GM23338 (cell line): ENCODE results near the gene ZSCAN25. TPM values are rescaled to one million over a fixed set of nuclear protein-coding genes. Genes with fewer than 3 reads are reported as not detected.

ENCODE experiments used
- ATAC-seq: fragments of 200-7000 bp; cut with Tn5 transposase; 3 replicates; pipeline ENCODE4 v1.9.1; 2020
- DNase-seq: peaks from one replicate; pipeline ENCODE4 v3.0.0-alpha.2; 2015; ENCODE audit warnings: low spot score
- H2AFZ ChIP-seq: fragments of 200-600 bp; sonication (generic); 2 replicates; pipeline ENCODE4 v1.8.0; 2016; ENCODE audit warnings: antibody characterized with exemption, mild to moderate bottlenecking, moderate library complexity
- H3F3A ChIP-seq: fragments of 200-600 bp; sonication (generic); replicated peaks from 2 replicates; pipeline ENCODE4 v1.8.0; 2017; ENCODE audit warnings: antibody characterized with exemption, mixed run types, low read depth
- H3K27ac ChIP-seq: fragments of 200-600 bp; sonication (generic); 2 replicates; pipeline ENCODE4 v1.6.1; 2016; ENCODE audit warnings: low read depth
- H3K27me3 ChIP-seq: fragments of 200-600 bp; sonication (generic); 2 replicates; pipeline ENCODE4 v1.8.0; 2016; ENCODE audit warnings: mild to moderate bottlenecking, mixed run types, moderate library complexity; ENCODE audit not compliant: insufficient read depth
- H3K36me3 ChIP-seq: fragments of 200-600 bp; sonication (generic); 2 replicates; pipeline ENCODE4 v1.8.0; 2016; ENCODE audit warnings: mild to moderate bottlenecking; ENCODE audit not compliant: insufficient read depth
- H3K4me1 ChIP-seq: fragments of 200-600 bp; sonication (generic); 2 replicates; pipeline ENCODE4 v1.8.0; 2016; ENCODE audit warnings: mild to moderate bottlenecking, moderate library complexity; ENCODE audit not compliant: insufficient read depth
- H3K4me2 ChIP-seq: fragments of 200-600 bp; sonication (generic); 2 replicates; pipeline ENCODE4 v1.7.1; 2017; ENCODE audit warnings: mixed run types
- H3K4me3 ChIP-seq: fragments of 200-600 bp; sonication (generic); 2 replicates; pipeline ENCODE4 v1.6.1; 2016; ENCODE audit warnings: mixed run types
- H3K79me2 ChIP-seq: fragments of 200-600 bp; sonication (generic); replicated peaks from 2 replicates; pipeline ENCODE4 v1.8.0; 2017; ENCODE audit warnings: mild to moderate bottlenecking; ENCODE audit not compliant: insufficient read depth
- H3K9me2 ChIP-seq: fragments of 200-600 bp; sonication (generic); 2 replicates; pipeline ENCODE4 v1.8.0; 2017; ENCODE audit not compliant: insufficient read depth
- H4K20me1 ChIP-seq: fragments of 200-600 bp; sonication (generic); replicated peaks from 2 replicates; pipeline ENCODE4 v1.8.0; 2017; ENCODE audit warnings: mild to moderate bottlenecking; ENCODE audit not compliant: insufficient read depth
- H3K27ac Mint-ChIP-seq: 2 replicates; pipeline ENCODE4 v1.8.0; 2020; ENCODE audit warnings: inconsistent platforms, mild to moderate bottlenecking, moderate library complexity, mixed read lengths
- H3K27me3 Mint-ChIP-seq: 3 replicates; pipeline ENCODE4 v1.8.0; 2022; ENCODE audit warnings: low read depth, mild to moderate bottlenecking, moderate library complexity, mixed read lengths, inconsistent platforms; ENCODE audit not compliant: insufficient read depth, poor library complexity
- H3K36me3 Mint-ChIP-seq: 3 replicates; pipeline ENCODE4 v1.8.0; 2021; ENCODE audit warnings: low read depth, mild to moderate bottlenecking, inconsistent platforms, moderate library complexity, mixed read lengths
- H3K4me1 Mint-ChIP-seq: 3 replicates; pipeline ENCODE4 v1.8.0; 2020; ENCODE audit warnings: mild to moderate bottlenecking, inconsistent platforms, mixed read lengths
- H3K4me3 Mint-ChIP-seq: 3 replicates; pipeline ENCODE4 v1.8.0; 2021; ENCODE audit warnings: moderate library complexity, mild to moderate bottlenecking, inconsistent platforms, mixed read lengths
- H3K9me3 Mint-ChIP-seq: 3 replicates; pipeline ENCODE4 v1.8.0; 2020; ENCODE audit warnings: moderate library complexity, mild to moderate bottlenecking, inconsistent platforms, mixed read lengths
- EZH2 ChIP-seq: fragments of 200-600 bp; sonication (generic); IDR thresholded peaks from one replicate; pipeline ENCODE4 v1.8.0; 2017; ENCODE audit warnings: antibody characterized with exemption, mild to moderate bottlenecking, low read depth; ENCODE audit not compliant: unreplicated experiment
- EZH2phosphoT487 ChIP-seq: fragments of 200-600 bp; sonication (generic); IDR thresholded peaks from one replicate; pipeline ENCODE4 v1.8.1; 2018; ENCODE audit warnings: antibody characterized with exemption; ENCODE audit not compliant: unreplicated experiment
- JUNB ChIP-seq: IDR thresholded peaks from one replicate; pipeline ENCODE4 v1.6.1; 2016; ENCODE audit warnings: antibody characterized with exemption; ENCODE audit not compliant: unreplicated experiment
- NANOG ChIP-seq: IDR thresholded peaks from 2 replicates; pipeline ENCODE4 v1.6.1; 2016; ENCODE audit warnings: antibody characterized with exemption, borderline replicate concordance
- REST ChIP-seq: IDR thresholded peaks from one replicate; pipeline ENCODE4 v1.6.1; 2018; ENCODE audit warnings: antibody characterized with exemption; ENCODE audit not compliant: unreplicated experiment
- ZNF114 ChIP-seq: fragments of 250-450 bp; sonication (Bioruptor Pico); IDR thresholded peaks from 2 replicates; pipeline ENCODE4 v1.5.0; 2020; ENCODE audit warnings: mild to moderate bottlenecking, moderate library complexity
- ZNF331 ChIP-seq: fragments of 250-450 bp; sonication (Bioruptor Pico); IDR thresholded peaks from 2 replicates; pipeline ENCODE4 v1.5.0; 2020; ENCODE audit warnings: low read depth, mild to moderate bottlenecking, moderate library complexity
- polyA plus RNA-seq: library from polyadenylated mRNA; unstranded; fragments of >200 nt; fragmentation: Nextera tagmentation; extraction: Ambion mirVana; gene quantifications from 2 replicates; pipeline ENCODE4 v1.2.1, GENCODE V29; 2016
- total RNA-seq: library from RNA; depleted of rRNA; stranded (reverse); fragments of >200 nt; shearing (Covaris generic); gene quantifications from 2 replicates; pipeline ENCODE4 v1.2.3, GENCODE V29; 2014
- TF ChIP-seq, protein P1 (sequence below): fragments of 250-450 bp; sonication (Bioruptor Pico); IDR thresholded peaks from 2 replicates; pipeline ENCODE4 v1.5.0; 2020; ENCODE audit warnings: mild to moderate bottlenecking, moderate library complexity
- TF ChIP-seq, protein P2 (sequence below), 2 experiments: fragments of 200-600 bp in 1 of 2; sonication (generic) in 1 of 2; conservative IDR thresholded peaks; 2 replicates each; pipeline versions ENCODE4 v1.5.1 to v1.6.1; 2016 to 2017; ENCODE audit warnings: antibody characterized with exemption in 2 of 2, low read depth in 2 of 2, mild to moderate bottlenecking in 2 of 2, moderate library complexity in 1 of 2

The ZSCAN25 gene
- total and polyA plus RNA-seq, 2 experiments from 2014 or later = 4.8 to 17.5 TPM

- TF ChIP-seq, protein P1, sequence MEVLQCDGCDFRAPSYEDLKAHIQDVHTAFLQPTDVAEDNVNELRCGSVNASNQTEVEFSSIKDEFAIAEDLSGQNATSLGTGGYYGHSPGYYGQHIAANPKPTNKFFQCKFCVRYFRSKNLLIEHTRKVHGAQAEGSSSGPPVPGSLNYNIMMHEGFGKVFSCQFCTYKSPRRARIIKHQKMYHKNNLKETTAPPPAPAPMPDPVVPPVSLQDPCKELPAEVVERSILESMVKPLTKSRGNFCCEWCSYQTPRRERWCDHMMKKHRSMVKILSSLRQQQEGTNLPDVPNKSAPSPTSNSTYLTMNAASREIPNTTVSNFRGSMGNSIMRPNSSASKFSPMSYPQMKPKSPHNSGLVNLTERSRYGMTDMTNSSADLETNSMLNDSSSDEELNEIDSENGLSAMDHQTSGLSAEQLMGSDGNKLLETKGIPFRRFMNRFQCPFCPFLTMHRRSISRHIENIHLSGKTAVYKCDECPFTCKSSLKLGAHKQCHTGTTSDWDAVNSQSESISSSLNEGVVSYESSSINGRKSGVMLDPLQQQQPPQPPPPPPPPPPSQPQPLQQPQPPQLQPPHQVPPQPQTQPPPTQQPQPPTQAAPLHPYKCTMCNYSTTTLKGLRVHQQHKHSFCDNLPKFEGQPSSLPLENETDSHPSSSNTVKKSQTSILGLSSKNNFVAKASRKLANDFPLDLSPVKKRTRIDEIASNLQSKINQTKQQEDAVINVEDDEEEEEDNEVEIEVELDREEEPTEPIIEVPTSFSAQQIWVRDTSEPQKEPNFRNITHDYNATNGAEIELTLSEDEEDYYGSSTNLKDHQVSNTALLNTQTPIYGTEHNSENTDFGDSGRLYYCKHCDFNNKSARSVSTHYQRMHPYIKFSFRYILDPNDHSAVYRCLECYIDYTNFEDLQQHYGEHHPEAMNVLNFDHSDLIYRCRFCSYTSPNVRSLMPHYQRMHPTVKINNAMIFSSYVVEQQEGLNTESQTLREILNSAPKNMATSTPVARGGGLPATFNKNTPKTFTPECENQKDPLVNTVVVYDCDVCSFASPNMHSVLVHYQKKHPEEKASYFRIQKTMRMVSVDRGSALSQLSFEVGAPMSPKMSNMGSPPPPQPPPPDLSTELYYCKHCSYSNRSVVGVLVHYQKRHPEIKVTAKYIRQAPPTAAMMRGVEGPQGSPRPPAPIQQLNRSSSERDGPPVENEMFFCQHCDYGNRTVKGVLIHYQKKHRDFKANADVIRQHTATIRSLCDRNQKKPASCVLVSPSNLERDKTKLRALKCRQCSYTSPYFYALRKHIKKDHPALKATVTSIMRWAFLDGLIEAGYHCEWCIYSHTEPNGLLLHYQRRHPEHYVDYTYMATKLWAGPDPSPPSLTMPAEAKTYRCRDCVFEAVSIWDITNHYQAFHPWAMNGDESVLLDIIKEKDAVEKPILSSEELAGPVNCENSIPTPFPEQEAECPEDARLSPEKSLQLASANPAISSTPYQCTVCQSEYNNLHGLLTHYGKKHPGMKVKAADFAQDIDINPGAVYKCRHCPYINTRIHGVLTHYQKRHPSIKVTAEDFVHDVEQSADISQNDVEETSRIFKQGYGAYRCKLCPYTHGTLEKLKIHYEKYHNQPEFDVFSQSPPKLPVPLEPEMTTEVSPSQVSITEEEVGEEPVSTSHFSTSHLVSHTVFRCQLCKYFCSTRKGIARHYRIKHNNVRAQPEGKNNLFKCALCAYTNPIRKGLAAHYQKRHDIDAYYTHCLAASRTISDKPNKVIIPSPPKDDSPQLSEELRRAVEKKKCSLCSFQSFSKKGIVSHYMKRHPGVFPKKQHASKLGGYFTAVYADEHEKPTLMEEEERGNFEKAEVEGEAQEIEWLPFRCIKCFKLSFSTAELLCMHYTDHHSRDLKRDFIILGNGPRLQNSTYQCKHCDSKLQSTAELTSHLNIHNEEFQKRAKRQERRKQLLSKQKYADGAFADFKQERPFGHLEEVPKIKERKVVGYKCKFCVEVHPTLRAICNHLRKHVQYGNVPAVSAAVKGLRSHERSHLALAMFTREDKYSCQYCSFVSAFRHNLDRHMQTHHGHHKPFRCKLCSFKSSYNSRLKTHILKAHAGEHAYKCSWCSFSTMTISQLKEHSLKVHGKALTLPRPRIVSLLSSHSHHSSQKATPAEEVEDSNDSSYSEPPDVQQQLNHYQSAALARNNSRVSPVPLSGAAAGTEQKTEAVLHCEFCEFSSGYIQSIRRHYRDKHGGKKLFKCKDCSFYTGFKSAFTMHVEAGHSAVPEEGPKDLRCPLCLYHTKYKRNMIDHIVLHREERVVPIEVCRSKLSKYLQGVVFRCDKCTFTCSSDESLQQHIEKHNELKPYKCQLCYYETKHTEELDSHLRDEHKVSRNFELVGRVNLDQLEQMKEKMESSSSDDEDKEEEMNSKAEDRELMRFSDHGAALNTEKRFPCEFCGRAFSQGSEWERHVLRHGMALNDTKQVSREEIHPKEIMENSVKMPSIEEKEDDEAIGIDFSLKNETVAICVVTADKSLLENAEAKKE (CRISPR knock-in tag) = no peak
- no peak for TF ChIP-seq EZH2
- TF ChIP-seq, protein P2, sequence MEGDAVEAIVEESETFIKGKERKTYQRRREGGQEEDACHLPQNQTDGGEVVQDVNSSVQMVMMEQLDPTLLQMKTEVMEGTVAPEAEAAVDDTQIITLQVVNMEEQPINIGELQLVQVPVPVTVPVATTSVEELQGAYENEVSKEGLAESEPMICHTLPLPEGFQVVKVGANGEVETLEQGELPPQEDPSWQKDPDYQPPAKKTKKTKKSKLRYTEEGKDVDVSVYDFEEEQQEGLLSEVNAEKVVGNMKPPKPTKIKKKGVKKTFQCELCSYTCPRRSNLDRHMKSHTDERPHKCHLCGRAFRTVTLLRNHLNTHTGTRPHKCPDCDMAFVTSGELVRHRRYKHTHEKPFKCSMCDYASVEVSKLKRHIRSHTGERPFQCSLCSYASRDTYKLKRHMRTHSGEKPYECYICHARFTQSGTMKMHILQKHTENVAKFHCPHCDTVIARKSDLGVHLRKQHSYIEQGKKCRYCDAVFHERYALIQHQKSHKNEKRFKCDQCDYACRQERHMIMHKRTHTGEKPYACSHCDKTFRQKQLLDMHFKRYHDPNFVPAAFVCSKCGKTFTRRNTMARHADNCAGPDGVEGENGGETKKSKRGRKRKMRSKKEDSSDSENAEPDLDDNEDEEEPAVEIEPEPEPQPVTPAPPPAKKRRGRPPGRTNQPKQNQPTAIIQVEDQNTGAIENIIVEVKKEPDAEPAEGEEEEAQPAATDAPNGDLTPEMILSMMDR (conservative IDR thresholded peaks at IDR 0.05; ENCODE audit: low read depth in 2 of 2) = no peak
Observed at GRCh38 chr7:99623091-99623693, 6.4 kb downstream of the ZSCAN25 start (continued).

DNA sequence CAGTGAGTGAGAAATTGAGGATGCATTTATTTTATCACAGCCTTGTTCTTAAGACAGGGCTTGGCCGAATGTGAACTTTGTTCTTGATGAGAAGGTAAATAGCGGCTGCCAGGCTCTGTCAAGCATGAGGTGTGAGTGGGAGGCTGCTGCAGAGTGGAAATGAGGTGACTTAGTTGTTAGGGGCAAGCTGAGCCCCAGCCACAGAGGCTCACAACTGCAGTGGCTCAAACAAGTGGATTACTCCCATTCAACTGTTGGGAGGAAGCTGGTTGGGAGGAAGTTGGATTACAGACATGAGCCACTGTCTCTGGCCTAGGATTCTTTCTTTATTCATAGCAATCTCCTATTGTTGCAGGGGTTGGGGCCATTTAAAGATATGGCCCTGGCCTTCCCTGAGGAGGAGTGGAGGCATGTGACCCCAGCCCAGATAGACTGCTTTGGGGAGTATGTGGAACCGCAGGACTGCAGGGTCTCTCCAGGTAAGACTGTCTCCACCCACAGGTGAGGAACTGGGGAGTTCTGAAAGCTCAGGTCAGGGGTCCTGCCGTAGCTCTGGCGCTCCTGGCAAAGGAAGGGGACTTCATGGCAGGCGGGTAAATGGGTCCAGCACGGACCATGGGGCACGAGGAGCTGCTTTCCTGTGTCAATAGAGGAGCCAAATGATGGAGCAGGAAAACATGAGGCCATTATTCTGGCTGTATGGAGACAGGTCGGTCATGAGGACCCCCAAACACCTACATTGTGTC, 7.1 kb downstream of the ZSCAN25 start:
- Mint-ChIP-seq H3K9me3 (no peaks in the 10 kb centered on the region), H3K4me3 (no peak overlapping the region), H3K4me1 (peaks cover 10% of the 10 kb centered on the region), H3K27ac (no peak overlapping the region), H3K27me3 (peaks cover 22% of the 10 kb centered on the region), H3K36me3 (peaks cover 94% of the 10 kb centered on the region)
- Histone ChIP-seq H3K4me2 (no peak overlapping the region), H3F3A (0 out of 2 replicates have a peak, but pooled peaks cover 8% of the 10 kb centered on the region), H3K27ac (no peak overlapping the region), H3K27me3 (no peaks in the 10 kb centered on the region), H3K4me3 (no peak overlapping the region), H3K79me2 (no peaks in the 10 kb centered on the region), H3K36me3 (peaks cover 24% of the 10 kb centered on the region), H2AFZ (no peak overlapping the region), H3K9me2 (no peaks in the 10 kb centered on the region), H3K4me1 (peaks cover 6% of the 10 kb centered on the region), H4K20me1 (peaks cover 23% of the 10 kb centered on the region)
- ATAC-seq (no peak), DNase-seq (no peak)
- TF ChIP-seq EZH2 (no peak), REST (no peak), NANOG (no peak), ZNF331 (CRISPR knock-in tag) (no peak), EZH2phosphoT487 (no peak), JUNB (no peak), ZNF114 (CRISPR knock-in tag) (no peak)
- TF ChIP-seq, protein P2 (conservative IDR thresholded peaks at IDR 0.05; ENCODE audit: low read depth in 2 of 2) = no peak
